BE2C (cell line): ENCODE measurements around the gene RAN.

Experiments
- DNase-seq: peaks from one replicate; pipeline ENCODE4 v3.0.0-alpha.2; 2020
- H3K27me3 ChIP-seq: fragments of 250-450 bp; sonication (Bioruptor Pico); 2 replicates; pipeline ENCODE4 v1.5.1; 2020; ENCODE audit warnings: mild to moderate bottlenecking
- H3K36me3 ChIP-seq: fragments of 250-450 bp; sonication (Bioruptor Pico); 2 replicates; pipeline ENCODE4 v1.5.1; 2020; ENCODE audit warnings: mild to moderate bottlenecking
- H3K4me1 ChIP-seq: fragments of 250-450 bp; sonication (Bioruptor Pico); 2 replicates; pipeline ENCODE4 v1.5.1; 2020
- H3K4me3 ChIP-seq: 2 replicates; pipeline ENCODE4 v1.5.1; 2011; ENCODE audit warnings: low read depth, low read length
- H3K9me3 ChIP-seq: fragments of 250-450 bp; sonication (Bioruptor Pico); 2 replicates; pipeline ENCODE4 v1.5.1; 2020
- TF ChIP-seq, protein P1 (sequence below): IDR thresholded peaks from 2 replicates; pipeline ENCODE4 v1.5.1; 2012; ENCODE audit warnings: mild to moderate bottlenecking, low read depth, low read length

Gene RAN

DNA sequence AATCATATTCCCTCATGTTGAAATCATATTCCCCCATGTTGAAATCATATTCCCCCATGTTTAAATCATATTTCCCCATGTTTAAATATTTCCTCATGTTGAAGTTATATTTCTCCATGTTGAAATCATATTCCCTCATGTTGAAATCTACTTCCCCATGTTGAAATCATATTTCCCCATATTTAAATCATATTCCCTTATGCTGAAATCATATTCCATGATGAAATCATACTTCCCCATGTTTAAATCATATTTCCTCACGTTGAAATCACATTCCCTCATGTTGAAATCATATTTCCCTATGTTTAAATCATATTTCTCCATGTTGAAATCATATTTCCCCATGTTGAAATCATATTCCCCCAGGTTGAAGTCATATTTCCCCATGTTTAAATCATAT is 47.2 kb downstream of the RAN start:
- DNase-seq, result no peak
- peaks cover 51% of the 10 kb centered on the region for H3K27me3 ChIP-seq
- no peak overlapping the region for H3K4me3 ChIP-seq
- no peaks in the 10 kb centered on the region for H3K9me3 ChIP-seq
- no peaks in the 10 kb centered on the region for H3K36me3 ChIP-seq
- H3K4me1 ChIP-seq, result no peaks in the 10 kb centered on the region
- TF ChIP-seq, protein P1, sequence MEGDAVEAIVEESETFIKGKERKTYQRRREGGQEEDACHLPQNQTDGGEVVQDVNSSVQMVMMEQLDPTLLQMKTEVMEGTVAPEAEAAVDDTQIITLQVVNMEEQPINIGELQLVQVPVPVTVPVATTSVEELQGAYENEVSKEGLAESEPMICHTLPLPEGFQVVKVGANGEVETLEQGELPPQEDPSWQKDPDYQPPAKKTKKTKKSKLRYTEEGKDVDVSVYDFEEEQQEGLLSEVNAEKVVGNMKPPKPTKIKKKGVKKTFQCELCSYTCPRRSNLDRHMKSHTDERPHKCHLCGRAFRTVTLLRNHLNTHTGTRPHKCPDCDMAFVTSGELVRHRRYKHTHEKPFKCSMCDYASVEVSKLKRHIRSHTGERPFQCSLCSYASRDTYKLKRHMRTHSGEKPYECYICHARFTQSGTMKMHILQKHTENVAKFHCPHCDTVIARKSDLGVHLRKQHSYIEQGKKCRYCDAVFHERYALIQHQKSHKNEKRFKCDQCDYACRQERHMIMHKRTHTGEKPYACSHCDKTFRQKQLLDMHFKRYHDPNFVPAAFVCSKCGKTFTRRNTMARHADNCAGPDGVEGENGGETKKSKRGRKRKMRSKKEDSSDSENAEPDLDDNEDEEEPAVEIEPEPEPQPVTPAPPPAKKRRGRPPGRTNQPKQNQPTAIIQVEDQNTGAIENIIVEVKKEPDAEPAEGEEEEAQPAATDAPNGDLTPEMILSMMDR, result no peak

GRCh38 chr12:130920119-130920703 is 48.3 kb downstream of the RAN start:
- Histone ChIP-seq H3K4me3 (no peak overlapping the region), H3K27me3 (peaks cover 45% of the 10 kb centered on the region), H3K4me1 (no peaks in the 10 kb centered on the region), H3K36me3 (no peaks in the 10 kb centered on the region), H3K9me3 (no peaks in the 10 kb centered on the region)
- TF ChIP-seq, protein P1, result no peak
- DNase-seq, result no peak

DNA sequence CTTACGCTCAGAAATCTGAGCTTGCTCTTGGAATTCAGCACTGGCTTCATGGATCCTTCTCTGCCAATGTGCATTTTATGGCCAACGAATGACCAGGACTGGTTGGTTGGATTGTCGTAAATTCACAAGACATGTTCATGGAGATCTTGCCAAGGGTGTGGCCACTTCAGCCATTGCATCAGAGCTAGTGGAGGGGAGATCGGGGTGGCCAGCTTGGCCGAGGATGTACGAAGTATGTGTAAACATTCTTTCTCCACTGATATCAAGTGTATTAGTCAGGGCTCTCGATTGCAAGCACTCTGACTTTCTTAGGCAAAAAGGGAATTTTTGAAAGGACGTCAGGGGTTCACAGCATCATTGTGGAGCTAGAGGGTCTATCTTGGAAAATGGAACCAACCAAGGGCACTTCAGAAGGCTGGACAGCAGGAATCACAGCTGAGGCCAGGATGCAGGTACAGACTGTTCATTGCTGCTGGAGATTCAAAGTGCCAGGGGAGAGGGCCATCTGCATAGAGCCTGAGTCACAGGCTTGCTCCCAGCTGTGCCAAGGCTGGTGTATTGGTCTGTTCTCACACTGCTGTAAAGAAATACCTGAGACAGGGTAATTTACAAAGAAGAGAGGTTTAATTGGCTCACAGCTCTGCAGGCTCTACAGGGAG is 49.0 kb downstream of the RAN start:
- Histone ChIP-seq H3K9me3 (no peaks in the 10 kb centered on the region), H3K27me3 (peaks cover 41% of the 10 kb centered on the region), H3K36me3 (no peaks in the 10 kb centered on the region), H3K4me1 (no peaks in the 10 kb centered on the region), H3K4me3 (no peak overlapping the region)
- DNase-seq, result no peak
- TF ChIP-seq, protein P1, result no peak

DNA sequence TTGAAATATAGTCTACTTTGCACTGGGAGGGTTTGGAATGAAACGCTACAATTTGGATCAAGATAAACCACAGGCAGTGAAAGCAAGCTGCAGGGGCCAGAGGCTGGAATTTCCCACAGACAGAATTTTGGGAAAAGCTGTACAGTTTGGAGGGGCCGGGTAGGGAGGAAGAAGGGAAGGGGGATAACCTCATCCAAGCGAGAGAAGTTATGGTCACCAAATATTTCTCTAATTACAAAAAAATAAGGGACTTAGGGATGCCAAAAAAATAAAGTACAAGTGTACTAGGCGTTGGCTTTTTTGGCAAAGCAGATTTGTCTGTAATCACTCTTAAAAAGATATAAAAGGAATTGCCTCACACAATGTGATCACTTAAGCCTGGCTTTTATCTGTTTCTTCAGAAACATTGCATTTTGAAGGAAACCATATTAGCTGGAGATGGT is 50.7 kb downstream of the RAN start:
- no peaks in the 10 kb centered on the region for H3K9me3 ChIP-seq
- H3K4me3 ChIP-seq, result no peak overlapping the region
- peaks cover 33% of the 10 kb centered on the region for H3K27me3 ChIP-seq
- TF ChIP-seq, protein P1, result no peak
- DNase-seq, result no peak
- H3K4me1 ChIP-seq, result no peaks in the 10 kb centered on the region
- H3K36me3 ChIP-seq, result no peaks in the 10 kb centered on the region

GRCh38 chr12:130924966-130925665 is 53.2 kb downstream of the RAN start:
- Histone ChIP-seq H3K4me3 (no peak overlapping the region), H3K4me1 (no peaks in the 10 kb centered on the region), H3K36me3 (no peaks in the 10 kb centered on the region), H3K9me3 (no peaks in the 10 kb centered on the region; the same call in 1 of the 2 replicates), H3K27me3 (peaks cover 43% of the 10 kb centered on the region)
- DNase-seq, result no peak
- TF ChIP-seq, protein P1, result no peak

GRCh38 chr12:130925666-130926015 is 53.8 kb downstream of the RAN start:
- DNase-seq, result no peak
- H3K9me3 ChIP-seq, result no peaks in the 10 kb centered on the region; the same call in 1 of the 2 replicates
- H3K4me3 ChIP-seq, result no peak overlapping the region
- H3K4me1 ChIP-seq, result no peaks in the 10 kb centered on the region
- peaks cover 45% of the 10 kb centered on the region for H3K27me3 ChIP-seq
- TF ChIP-seq, protein P1, result no peak
- H3K36me3 ChIP-seq, result no peaks in the 10 kb centered on the region
